Body of pancreas (tissue), 4 donors: ENCODE measurements around the gene PSG3.
A peak's percentile ranks its signal among the peaks of the same experiment; 100 is the strongest.

ENCODE experiments used
- CTCF ChIP-seq, 7 experiments: fragments of 450-650 bp in 4 of 7; fragments of 200-600 bp in 3 of 7; sonication (generic) in 3 of 7; IDR thresholded peaks; one replicate each; pipeline ENCODE4 v1.5.1; 2016 to 2019; ENCODE audit warnings: antibody characterized with exemption in 7 of 7
- POLR2A ChIP-seq, 3 donors: fragments of 450-650 bp; IDR thresholded peaks; one replicate each; pipeline ENCODE4 v1.6.1; 2016; ENCODE audit warnings: antibody characterized with exemption in 3 of 3, mild to moderate bottlenecking in 2 of 3

- TF ChIP-seq CTCF (IDR thresholded peaks at IDR 0.05), result peak; percentile 33 to 65 (median 53)
- TF ChIP-seq POLR2A (IDR thresholded peaks at IDR 0.05), result no peak
These were observed 46.4 kb downstream of the PSG3 start for GRCh38 chr19:42693760-42694350.
